GM12878 (cell line): ENCODE measurements around the gene AKNA. TPM values are rescaled to one million over a fixed set of nuclear protein-coding genes. Genes with fewer than 3 reads are reported as not detected.

Experiments used
- ATAC-seq: fragments of 200-7000 bp; cut with Tn5 transposase; 3 replicates; pipeline ENCODE4 v1.9.1; 2020; ENCODE audit warnings: mild to moderate bottlenecking, moderate library complexity
- BruUV-seq: library from RNA; stranded (reverse); fragments of 400-500 nt; replicated peaks from 2 replicates; lab custom pipeline; 2021; lab: Mats Ljungman, UMichigan
- CTCF ChIA-PET: fragments of 300-600 bp; sonication (Branson Sonifier 250); formaldehyde crosslinking; extraction: SDS; loops from one replicate; lab custom pipeline; 2021; ENCODE audit warnings: inconsistent platforms; lab: Yijun Ruan, JAX
- POLR2A ChIA-PET: fragments of 350-600 bp; formaldehyde crosslinking; extraction: SDS; loops from one replicate; lab custom pipeline; 2021; ENCODE audit warnings: inconsistent platforms; lab: Charles Lee
- RAD21 ChIA-PET: fragments of 300-600 bp; sonication (Branson Sonifier 250); formaldehyde crosslinking; loops from one replicate; lab custom pipeline; 2023; ENCODE audit warnings: antibody characterized with exemption; ENCODE audit not compliant: unreplicated experiment; lab: Charles Lee
- SMC1A ChIA-PET: fragments of 300-600 bp; sonication (Branson Sonifier 250); formaldehyde crosslinking; loops from one replicate; lab custom pipeline; 2023; ENCODE audit not compliant: unreplicated experiment, uncharacterized antibody; lab: Charles Lee
- DNase-seq: peaks from one replicate; pipeline ENCODE4 v3.0.0-alpha.2; 2011; ENCODE audit warnings: low read depth, low spot score
- FAIRE-seq: peaks from 3 replicates; lab custom pipeline; 2011; peaks lifted over from hg19 to GRCh38; lab: Jason Lieb, UNC
- H2AFZ ChIP-seq: 2 replicates; pipeline ENCODE4 v1.6.0; 2011; ENCODE audit warnings: low read depth, low read length, control low read depth; ENCODE audit not compliant: control insufficient read depth
- H3K27ac ChIP-seq: 2 replicates; pipeline ENCODE4 v1.5.1; 2011; ENCODE audit warnings: control low read depth; ENCODE audit not compliant: control insufficient read depth, insufficient read depth
- H3K27me3 ChIP-seq, 2 experiments: replicated peaks in 1 of 2; 2 replicates each; pipeline versions ENCODE4 v1.6.0 to v1.6.1; 2011; ENCODE audit warnings: low read length in 1 of 2; ENCODE audit not compliant: control insufficient read depth in 2 of 2, insufficient read depth in 2 of 2
- H3K36me3 ChIP-seq, 2 experiments: 2 replicates each; pipeline ENCODE4 v1.5.1; 2011; ENCODE audit warnings: low read length in 1 of 2; ENCODE audit not compliant: control insufficient read depth in 2 of 2, insufficient read depth in 2 of 2
- H3K4me1 ChIP-seq: 2 replicates; pipeline ENCODE4 v1.6.1; 2011; ENCODE audit warnings: mild to moderate bottlenecking, low read length, moderate library complexity, mixed read lengths; ENCODE audit not compliant: control insufficient read depth, insufficient read depth
- H3K4me2 ChIP-seq: 2 replicates; pipeline ENCODE4 v1.6.0; 2011; ENCODE audit warnings: control low read depth; ENCODE audit not compliant: control insufficient read depth, insufficient read depth
- H3K4me3 ChIP-seq: fragments of 200-600 bp; sonication (generic); 2 replicates; pipeline ENCODE4 v1.5.1; 2016
- H3K79me2 ChIP-seq: 2 replicates; pipeline ENCODE4 v1.6.0; 2011; ENCODE audit warnings: low read length; ENCODE audit not compliant: control insufficient read depth, insufficient read depth
- H3K9ac ChIP-seq: 2 replicates; pipeline ENCODE4 v1.8.0; 2011; ENCODE audit warnings: low read length, control low read depth, mixed read lengths; ENCODE audit not compliant: control insufficient read depth, insufficient read depth
- H3K9me3 ChIP-seq: replicated peaks from 3 replicates; pipeline ENCODE4 v1.5.1; 2011; ENCODE audit warnings: mild to moderate bottlenecking, low read length; ENCODE audit not compliant: control insufficient read depth, insufficient read depth
- H4K20me1 ChIP-seq: 2 replicates; pipeline ENCODE4 v1.6.0; 2011; ENCODE audit not compliant: control insufficient read depth, insufficient read depth
- WRNIP1 ChIP-seq: IDR thresholded peaks from 2 replicates; pipeline ENCODE4 v1.6.1; 2011; ENCODE audit warnings: low read depth, low read length, improper control_type of control experiment, borderline replicate concordance
- WGBS: methylation state at CpG from one replicate; pipeline ENCODE4 v1.1.6; 2016; ENCODE audit warnings: low lambda C conversion rate; ENCODE audit not compliant: insufficient replicate concordance, insufficient coverage; ENCODE audit errors: missing lambda C conversion rate; 5-methylcytosine and 5-hydroxymethylcytosine counted together
- in situ Hi-C: fragments of 300-500 bp; cut with MboI; formaldehyde crosslinking; loops from 9 replicates; pipeline ENCODE4 v1.14.3; 2018; ENCODE audit warnings: mixed read lengths
- intact Hi-C: fragments of 100-400 bp; cut with micrococcal nuclease; formaldehyde crosslinking; loops from one replicate; pipeline ENCODE4 v1.14.2; 2022; ENCODE audit not compliant: unreplicated experiment
- polyA plus RNA-seq, 11 experiments: library from polyadenylated mRNA; depleted of rRNA in 4 of 11; unstranded in 6 of 11; stranded (reverse) in 5 of 11; fragments of >200 nt; fragmentation: Nextera tagmentation in 4 of 11; fragmentation: Illumina TruSeq in 1 of 11; extraction: Ambion mirVana in 4 of 11; extraction: Trizol in 1 of 11; gene quantifications; 1 replicate in 1 of 11; 2 replicates in 10 of 11; pipeline versions ENCODE4 v1.2.1 to v1.2.3, GENCODE V29; 2011 to 2016; ENCODE audit warnings: inconsistent platforms in 2 of 11, missing spikeins in 2 of 11, low read depth in 1 of 11
- total RNA-seq, 4 experiments: library from RNA; depleted of rRNA in 3 of 4; stranded (reverse); fragments of >200 nt in 3 of 4; fragmentation: Illumina TruSeq in 1 of 4; extraction: Trizol in 1 of 4; gene quantifications; 2 replicates each; pipeline versions ENCODE4 v1.2.1 to v1.2.3, GENCODE V29; 2013 to 2021
- TF ChIP-seq, protein P1 (sequence below): fragments of 450-650 bp; IDR thresholded peaks from 2 replicates; pipeline ENCODE4 v1.6.1; 2016; ENCODE audit warnings: mild to moderate bottlenecking
- TF ChIP-seq, protein P2 (sequence below): IDR thresholded peaks from 2 replicates; pipeline ENCODE4 v1.6.1; 2011; ENCODE audit warnings: low read depth, low read length, improper control_type of control experiment, borderline replicate concordance

The AKNA gene
- total and polyA plus RNA-seq, 10 of the 15 experiments (the other 5 are each of a cell fraction or from before 2014, with no cell fraction given) = 1.6 to 132 (median 35.3) TPM

DNA sequence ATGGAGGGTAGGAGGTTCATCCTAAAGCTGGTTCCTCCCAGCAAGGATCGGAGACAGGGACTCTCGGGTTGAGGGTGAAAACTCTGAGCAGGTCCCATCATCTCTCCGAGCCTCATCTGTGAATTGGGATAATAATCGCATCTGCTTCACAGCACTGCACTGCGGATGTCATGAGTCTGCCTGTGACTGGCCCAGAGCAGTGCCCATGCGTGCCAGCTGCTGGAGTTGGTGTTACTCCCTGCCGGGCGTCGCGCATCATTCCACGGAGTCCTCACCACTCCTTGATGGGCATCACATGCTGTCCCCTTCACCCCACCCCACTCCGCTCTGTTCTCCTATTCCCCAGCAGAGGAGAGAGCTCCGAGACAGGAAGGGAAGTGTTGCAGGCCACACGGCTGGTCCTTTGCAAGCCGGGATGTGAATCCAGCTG is 100.0 kb downstream of the AKNA start:
- in situ Hi-C loops (loop anchor here (10.0 to 25.0 kb wide), 2 partner anchors 133 to 200 kb away; partner anchors contain the start of genes AMBP, COL27A1 and KIF12), intact Hi-C loops (no loop called here)
- Histone ChIP-seq H3K27me3 (peaks cover 0 to 1% of the 10 kb centered on the region in 2 experiments; a peak in 1 of 4 replicates), H3K4me1 (no peaks in the 10 kb centered on the region), H3K36me3 (no peaks in the 10 kb centered on the region), H3K4me2 (no peak overlapping the region), H2AFZ (no peak overlapping the region), H3K4me3 (no peak overlapping the region), H3K9ac (no peak overlapping the region), H4K20me1 (0 out of 2 replicates have a peak, but pooled peaks cover 2% of the 10 kb centered on the region), H3K9me3 (no peaks in the 10 kb centered on the region), H3K79me2 (no peaks in the 10 kb centered on the region), H3K27ac (no peak overlapping the region)
- ChIA-PET SMC1A (no interaction called here), RAD21 (no interaction called here), CTCF (no interaction called here), POLR2A (interaction anchor here (0.6 kb wide), 1 partner anchor 566 kb away, joined by 3 read pairs; no protein-coding TSS in a partner anchor)
- FAIRE-seq (no peak), ATAC-seq (no peak), DNase-seq (no peak)
- 61% methylated on average over 15 of the region's 15 CpGs for WGBS
- no TSS peak for BruUV-seq
- no peak for TF ChIP-seq WRNIP1
- TF ChIP-seq, protein P1, sequence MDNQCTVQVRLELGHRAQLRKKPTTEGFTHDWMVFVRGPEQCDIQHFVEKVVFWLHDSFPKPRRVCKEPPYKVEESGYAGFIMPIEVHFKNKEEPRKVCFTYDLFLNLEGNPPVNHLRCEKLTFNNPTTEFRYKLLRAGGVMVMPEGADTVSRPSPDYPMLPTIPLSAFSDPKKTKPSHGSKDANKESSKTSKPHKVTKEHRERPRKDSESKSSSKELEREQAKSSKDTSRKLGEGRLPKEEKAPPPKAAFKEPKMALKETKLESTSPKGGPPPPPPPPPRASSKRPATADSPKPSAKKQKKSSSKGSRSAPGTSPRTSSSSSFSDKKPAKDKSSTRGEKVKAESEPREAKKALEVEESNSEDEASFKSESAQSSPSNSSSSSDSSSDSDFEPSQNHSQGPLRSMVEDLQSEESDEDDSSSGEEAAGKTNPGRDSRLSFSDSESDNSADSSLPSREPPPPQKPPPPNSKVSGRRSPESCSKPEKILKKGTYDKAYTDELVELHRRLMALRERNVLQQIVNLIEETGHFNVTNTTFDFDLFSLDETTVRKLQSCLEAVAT = no peak
- TF ChIP-seq, protein P2, sequence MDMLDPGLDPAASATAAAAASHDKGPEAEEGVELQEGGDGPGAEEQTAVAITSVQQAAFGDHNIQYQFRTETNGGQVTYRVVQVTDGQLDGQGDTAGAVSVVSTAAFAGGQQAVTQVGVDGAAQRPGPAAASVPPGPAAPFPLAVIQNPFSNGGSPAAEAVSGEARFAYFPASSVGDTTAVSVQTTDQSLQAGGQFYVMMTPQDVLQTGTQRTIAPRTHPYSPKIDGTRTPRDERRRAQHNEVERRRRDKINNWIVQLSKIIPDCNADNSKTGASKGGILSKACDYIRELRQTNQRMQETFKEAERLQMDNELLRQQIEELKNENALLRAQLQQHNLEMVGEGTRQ = no peak
